NOMO-1 (cell line): Measurements from ENCODE around the gene TARBP1.
"Not testable (repeated sequence)": the region's sequence is repeated elsewhere in the genome, so short reads cannot be mapped to it uniquely, and the experiment has no call there.

Source experiments
- DNase-seq, 2 experiments: peaks; one replicate each; lab custom pipeline; 2025; ENCODE audit not compliant: unreplicated experiment in 2 of 2; lab: John Stamatoyannopoulos, UW

TARBP1 gene

DNA sequence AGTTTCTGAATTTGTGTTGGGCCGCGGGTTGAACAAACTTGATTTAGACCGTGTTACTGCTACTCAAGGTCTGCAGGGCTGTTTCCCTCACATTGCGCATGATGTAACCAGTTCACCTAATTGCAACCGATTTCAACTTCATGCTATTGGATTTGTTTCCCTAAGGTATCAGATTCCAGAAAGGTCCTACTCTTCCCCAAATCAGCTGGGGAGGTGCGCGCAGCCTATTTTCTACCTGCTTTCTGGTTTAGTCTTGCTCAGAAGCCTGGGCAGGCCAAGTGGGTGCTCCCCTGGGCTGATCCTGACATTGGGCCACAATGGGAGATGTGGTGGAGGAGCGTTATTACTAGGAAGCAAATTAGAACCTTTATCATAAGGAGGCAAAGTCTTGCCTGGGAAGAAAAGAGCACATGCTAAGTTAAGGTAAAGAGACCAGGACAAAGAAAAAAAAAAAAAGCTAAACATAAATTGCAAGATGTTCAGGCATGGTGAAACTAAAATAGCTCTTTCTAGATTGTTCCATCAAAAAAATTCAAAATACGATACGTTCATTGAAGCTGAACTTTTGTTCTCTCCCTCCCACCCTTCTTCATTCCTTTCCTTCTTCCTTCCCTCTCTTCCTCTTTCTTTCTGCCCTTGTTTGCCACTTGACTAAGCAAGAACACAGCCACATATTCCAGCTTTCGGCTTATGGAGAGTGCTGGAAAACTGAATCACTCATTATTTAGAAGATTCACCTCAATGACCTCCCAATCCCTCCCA is 28.8 kb upstream of the TARBP1 start:
- no peak for DNase-seq

DNA sequence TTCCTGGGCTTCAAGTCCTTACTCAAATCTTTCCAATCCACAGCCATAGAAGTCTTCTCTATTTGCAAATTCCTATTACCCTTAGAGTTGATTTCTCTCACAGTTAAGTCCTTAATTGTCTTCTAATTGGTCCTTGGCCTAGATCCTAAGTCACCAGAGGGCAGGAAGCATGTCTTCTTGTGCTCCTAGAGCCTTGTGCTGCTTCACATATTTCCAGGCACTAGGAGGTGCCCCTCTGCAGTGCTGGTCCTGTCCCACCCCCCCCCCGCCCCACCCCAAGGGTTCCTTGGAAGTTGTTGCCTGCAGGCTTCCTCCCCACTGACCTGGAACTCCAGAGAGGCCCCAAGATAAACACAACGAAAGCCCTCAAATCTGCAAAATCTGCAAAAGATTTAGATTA is 28.1 kb upstream of the TARBP1 start:
- no peak for DNase-seq

DNA sequence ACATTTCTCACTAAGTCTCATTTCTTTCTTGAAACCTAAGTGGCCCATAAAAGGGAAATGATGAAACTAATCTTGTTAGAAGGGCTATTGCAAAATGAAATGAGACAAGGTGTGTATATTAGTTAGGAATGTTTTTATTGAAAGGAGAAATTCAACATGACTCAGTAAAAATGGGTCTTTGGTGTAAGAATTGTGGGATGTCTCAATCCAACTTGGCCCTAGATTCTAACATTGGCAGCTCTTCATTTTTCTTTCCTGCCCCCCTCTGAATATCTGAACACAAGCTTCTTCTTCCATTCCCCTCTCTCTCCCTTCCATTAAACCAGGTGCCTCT is 26.8 kb upstream of the TARBP1 start:
- DNase-seq = peak in 1 of 2 experiments; percentile 57

DNA sequence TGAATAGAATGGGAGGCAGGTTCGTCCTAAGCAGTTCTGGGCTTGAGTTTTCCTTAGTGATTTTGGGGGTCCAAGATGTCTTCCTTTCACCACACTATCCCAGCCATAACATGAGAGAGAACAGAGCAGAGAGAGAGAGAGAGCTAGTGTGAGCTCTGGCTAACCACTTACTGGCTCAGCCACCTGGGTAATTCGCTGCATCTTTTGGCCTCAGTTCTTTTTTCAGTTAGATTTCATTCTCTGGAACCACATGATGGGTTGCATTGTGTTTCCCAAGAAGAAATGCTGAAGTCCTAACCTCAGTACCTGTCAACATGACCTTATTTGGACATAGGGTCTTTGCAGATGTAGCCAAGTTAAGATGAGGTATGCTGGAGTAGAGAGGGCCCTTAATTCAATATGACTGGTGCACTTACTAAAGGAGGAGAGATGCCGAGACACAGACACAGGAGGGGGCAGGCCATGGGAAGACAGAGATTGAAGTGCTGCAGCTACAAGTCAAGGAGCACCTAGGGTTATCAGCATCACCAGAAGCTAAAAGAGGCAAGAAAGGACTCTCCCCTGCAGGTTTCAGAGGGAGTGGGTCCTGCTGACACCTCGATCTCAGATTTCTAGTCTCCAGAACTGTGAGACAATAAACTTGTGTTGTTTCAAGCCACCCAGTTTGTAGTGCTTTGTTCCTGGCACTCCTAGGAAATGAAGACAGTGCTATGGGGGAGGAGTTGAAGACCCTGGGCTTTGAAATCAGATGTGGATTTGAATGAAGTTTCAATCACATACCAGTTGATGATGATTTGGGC is 26.2 kb upstream of the TARBP1 start:
- DNase-seq = no peak

DNA sequence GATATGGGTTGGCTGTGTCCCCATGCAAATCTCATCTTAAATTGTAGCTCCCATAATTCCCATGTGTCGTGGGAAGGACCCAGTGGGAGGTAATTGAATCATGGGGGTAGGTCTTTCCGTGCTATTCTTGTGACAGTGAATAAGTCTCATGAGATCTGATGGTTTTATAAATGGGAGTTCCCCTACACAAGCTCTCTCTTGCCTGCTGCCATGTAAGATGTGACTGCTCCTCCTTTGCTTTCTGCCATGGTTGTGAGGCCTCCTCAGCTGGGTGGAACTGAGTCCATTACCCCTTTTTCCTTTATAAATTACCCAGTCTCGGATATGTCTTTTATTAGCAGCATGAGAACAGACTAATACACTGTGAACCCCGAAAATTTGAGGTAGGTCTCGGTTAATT is 25.3 kb upstream of the TARBP1 start:
- not testable (repeated sequence) for DNase-seq

DNA sequence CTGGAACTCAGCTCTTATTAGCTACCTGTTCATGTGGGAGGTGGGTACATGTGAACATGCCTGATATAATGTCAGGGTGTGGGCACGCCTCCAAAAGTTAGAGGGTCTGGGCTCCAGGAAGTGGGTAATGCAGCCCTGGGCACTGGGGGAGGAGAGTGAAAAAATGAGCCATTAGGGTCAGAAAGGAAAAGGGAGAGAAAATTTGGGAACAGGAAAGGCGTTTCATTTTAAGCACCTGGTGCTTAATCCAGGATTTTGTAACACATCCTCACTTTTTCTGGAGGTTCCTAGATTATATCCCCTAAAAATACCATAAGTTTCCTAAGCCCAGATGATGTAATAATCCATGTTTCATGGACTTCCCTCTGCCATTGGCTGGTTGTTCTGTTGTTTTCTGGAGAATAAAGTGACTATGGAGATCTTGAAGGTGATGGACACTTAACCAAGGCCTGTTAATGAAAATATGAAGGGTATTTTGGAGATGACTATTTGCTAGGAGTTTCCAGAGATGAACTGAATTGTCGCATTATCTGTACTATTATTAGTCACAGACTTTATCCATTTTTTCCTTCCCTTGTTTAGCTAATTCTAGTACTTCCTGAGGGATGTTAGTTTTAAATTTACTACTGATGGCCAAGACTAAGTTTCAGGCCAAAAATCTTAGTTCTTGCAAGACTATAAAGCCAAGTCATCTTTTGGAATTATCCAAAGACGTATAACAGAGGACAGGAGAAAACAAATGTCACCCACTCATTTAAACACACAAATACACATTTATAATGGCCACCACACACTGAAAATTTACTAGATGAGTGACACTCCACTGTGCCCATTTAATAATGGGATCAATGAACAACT is 24.4 kb upstream of the TARBP1 start:
- DNase-seq = no peak

DNA sequence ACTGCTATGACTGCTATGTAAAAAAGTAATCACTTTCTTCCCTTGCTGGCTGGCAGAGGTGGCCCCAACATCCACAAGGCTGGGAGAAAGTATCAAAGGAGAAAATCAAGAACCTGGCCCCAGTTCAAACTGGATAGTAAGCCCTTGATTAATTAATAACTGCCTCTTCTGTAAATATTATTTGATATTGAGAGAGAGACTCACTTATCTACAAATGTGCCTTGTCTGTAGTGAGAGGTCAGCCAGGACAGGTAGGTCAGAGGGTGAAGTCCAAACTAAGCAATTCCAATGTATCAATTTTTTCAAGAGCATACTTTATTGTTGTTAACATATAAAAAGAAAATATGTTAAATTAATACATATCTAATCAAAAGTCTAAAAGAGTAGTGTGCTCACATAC is 23.8 kb upstream of the TARBP1 start:
- DNase-seq = no peak

DNA sequence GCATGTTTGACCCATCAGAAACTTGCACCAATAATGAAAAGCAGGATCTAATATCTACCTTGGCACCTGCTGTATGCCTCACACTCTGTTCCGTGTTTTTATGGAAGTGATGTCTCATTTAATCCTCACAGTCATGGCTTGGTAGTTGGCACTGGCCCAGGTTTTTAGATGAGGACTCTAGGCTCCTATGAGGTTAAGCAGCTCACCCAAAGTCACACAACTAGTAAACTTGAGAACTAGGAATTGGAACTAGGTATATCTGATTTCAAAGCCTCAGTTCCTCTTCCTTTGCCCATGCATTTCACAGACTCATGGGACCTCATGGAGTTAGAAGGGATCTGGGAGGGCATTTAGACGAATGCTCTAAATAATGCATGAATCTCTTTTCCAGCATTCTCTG is 21.3 kb upstream of the TARBP1 start:
- peak in 1 of 2 experiments; percentile 49 for DNase-seq

DNA sequence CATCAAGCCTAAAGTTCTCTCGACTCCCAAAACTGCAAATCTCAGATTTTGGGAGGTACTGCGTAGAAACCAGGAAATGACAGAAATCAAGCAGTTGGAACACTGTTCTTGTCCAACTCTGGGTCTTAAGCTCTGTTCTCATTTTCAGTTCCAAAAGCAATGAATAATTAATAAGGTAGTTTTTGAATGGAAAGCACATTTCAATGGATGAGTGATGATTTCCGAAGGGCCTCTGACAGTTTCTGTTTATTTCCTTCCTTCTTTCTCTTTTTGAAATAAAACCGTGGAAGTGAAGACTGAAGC is 20.9 kb upstream of the TARBP1 start:
- DNase-seq = peak in 1 of 2 experiments; percentile 49

DNA sequence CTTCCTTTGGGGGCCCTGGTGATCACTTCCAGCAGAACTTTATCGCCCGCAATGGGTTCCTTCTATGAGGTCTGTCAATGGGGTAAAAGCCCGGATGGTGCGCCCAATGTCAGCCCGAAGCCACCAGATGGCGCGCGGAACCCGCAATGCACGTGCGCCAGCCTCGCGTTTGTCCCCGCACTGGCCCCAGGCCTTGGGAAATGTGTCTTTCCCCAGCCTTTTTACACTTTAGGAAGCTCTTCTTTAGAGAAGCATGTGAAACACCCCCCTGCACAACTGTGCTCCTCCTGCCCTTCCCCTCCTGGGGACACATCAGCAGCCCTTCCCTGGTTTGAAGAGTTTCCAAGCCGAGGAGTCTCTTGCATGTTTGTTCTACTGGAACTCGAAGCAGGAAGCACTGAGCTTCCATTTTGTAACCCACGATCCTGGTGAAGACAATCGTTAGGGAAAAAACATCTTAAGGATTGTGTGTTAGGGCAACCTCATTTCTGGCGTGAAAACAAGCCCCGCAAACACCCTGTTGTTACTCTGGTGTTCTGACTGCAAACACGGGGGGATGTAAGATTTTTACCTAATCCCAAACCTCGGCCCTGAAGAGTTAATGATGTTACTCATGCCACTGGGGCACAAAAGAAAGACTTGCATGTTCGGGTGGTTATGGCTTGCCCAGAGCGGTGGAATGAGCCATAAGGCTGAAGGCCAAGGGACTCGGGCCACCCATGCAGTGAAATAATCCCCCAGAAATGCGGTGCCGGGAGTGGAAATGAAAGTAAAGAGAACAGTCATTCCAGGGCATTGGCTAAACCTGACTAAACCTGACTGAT is 20.4 kb upstream of the TARBP1 start:
- DNase-seq = peak; percentile 83 to 88

DNA sequence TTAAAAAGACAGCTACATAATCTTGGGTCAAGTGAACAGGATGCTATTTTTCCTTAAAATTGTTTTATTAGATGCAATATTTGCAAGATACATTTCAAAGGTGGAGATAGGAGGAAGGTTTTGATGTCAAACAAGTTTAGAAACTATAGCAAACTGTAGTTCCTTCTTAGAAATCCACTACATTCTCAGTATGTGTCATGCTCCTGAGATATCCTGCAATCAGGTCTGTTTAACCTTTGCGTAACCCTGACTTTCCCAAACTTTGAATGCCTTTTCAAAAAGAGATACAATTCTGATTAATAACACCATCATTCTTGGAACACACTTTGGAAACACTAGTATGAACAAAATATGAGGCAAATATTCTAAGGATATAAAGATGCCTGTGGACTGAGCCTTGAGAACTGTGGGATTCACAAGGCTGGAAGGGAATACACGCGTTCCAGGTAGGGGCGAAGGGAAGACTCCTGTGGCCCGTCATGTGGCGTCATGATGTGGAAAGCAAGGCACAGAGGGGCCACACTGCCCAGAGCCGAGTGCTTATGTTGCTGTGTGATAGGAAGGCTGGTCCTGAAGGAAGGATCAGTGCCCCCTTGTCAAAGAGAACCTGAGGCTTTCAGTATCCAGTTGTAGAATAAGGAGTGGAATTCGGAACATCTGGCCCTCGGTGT is 19.6 kb upstream of the TARBP1 start:
- DNase-seq = peak in 1 of 2 experiments; percentile 36

DNA sequence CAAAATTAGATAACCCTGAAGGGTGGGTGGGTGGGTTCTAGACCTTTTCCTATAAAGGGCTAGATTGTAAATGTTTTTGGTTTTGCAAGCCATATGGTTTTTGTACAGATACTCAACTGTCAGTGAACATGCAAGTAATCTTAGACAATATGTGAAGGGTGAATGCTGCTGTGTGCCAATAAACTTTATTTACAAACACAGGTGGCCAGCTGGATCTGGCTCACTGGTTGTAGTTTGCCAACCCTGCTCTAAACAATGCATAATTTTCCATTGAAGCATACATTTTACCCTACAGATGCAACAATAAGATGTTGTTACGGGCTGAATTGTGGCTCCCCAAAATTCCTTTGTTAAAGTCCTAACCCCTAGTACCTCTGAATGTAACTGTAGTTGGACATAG is 18.6 kb upstream of the TARBP1 start:
- no peak for DNase-seq

DNA sequence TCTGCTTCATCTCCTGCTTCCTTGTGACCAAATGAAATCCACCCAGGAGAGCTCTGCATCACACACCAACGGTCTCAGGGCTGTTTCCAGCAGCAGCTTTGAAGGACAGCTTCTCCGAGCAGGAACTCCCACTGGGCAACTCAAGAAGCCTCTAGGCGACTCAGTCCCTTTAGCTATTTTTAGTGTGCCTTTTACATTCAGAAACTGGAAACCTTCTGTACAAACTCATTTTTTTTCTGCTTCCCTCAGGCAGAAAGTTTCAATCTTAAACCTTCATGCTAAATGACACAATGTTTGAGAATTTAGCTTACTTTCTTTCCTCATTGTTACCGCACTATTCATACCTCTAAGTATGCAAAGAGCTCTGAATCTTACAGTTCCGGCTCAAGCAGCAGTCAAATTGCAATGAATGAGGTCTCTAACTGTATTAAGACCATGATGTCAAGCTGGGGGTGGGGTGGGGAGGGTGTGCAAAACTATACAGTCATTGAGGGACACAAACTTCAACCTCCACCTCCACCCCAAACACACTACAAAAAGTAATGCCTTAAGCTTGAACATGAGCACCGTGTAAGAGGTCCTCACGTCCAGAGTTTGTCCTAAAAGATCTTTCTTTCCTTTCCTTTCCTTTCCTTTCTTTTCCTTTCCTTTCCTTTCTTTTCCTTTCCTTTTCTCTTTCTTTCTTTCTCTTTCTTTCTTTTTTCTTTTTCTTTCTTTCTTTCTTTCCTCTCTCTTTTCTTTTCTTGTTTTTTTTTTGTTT is 16.4 kb upstream of the TARBP1 start:
- peak in 1 of 2 experiments; percentile 53 for DNase-seq

DNA sequence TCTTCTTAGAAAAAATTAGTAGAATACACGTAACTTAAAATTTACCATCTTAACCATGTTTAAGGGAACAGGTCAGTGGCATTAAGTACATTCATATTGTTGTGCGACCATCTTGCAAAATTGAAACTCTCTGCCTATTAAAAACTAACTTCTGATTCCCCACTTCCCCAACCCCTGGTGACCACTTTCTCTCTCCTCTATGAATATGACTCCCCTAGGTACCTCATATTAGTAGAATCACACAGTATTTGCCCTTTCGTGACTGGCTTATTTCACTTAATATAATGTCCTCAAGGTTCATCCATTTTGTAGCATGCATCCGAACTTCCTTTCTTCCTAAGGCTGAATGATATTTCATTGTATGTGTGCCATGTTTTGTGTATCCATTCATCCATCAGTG is 15.1 kb upstream of the TARBP1 start:
- no peak for DNase-seq

DNA sequence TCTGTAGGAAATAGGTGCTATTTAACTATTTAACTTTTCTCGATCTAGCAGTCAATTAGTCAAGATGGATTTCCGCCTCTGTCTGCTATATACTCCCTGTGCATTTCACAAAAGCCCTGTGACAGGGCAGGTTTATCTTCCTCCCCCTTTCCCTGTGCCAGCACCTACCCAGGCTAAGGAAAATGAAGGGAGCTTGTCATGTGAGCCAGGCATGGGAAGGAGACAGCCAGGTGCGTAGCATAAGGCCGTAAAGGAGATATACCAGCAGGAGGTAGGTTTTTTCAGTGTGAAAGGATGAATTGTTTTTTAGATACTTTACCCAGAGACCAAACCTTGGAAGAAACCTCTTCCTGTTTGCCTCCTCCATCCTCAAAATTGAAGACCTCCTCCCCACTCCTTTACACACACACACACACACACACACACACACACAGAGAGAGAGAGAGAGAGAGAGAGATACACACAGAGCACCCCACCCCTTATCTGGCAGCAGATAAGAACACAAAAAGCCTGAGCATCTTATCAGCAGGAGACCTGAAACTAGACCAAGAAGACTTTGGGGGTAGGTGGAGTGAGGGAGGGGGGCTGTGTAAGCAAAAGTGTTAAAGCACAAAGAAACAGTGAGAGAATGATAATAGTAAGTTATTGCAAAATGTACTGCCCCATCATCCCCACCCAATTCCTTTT is 12.0 kb upstream of the TARBP1 start:
- DNase-seq = no peak

DNA sequence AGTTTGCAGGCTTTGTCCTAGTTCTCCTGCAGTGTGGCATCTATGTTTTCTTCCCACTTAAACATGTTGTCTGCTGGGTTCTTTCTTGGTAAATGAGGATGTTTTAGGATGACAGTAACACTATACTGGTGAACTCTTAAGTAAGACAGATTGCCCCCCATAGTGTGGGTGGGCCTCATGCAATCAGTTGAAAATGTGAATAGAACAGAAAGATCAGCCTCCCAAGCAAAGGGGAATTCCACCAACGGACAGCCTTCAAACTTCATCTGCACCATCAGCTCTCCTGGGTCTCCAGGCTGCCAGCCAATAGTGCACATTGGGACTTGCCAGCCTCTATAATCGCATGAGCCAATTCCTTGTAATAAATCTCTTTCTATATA is 10.7 kb upstream of the TARBP1 start:
- no peak for DNase-seq

DNA sequence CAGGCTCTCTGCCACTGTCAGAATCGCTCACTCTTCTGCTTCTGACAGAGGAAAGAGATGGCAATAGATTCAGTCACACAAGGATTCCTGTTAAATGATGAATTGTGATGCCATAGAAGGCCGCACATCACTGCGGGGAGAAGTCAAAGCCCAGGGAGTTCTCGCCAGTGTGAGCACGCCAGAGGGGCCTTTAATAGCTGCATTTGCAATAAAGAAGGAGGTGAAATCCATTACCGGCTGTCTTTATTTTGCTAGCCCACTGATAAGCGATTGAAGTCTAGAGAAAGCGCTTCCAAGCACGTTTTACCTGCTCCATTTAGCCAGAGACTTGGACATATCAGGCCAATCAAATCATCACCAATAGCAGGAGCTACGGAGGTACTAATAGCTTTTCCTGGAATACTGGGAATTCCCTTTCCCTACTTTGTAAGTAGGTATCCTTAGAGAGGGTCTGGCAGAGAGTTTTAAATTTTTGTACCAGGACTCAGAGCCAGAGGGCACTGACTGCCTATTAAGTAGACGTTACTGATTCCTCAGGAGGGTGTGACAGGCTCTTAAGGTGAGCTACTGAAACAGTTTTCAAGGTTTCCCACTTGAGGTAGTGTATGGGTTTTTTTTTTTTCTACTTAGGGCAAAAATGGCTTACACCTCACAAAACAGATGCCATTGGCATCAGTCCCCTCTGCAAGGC is 10.2 kb upstream of the TARBP1 start:
- DNase-seq = peak in 1 of 2 experiments; percentile 42
